Daoy (cell line): ENCODE measurements around the gene AJAP1. TPM values are rescaled to one million over a fixed set of nuclear protein-coding genes. Genes with fewer than 3 reads are reported as not detected.

Experiments used
- DNase-seq: peaks from one replicate; pipeline ENCODE4 v3.0.0-alpha.2; 2015; ENCODE audit warnings: low read depth
- total RNA-seq: library from RNA; depleted of rRNA; stranded (reverse); fragments of >200 nt; shearing (Covaris generic); gene quantifications from 2 replicates; pipeline ENCODE4 v1.2.3, GENCODE V29; 2014

The AJAP1 gene
- total RNA-seq, 1 experiment from 2014 or later = 7.0 TPM

- DNase-seq = no peak
Measured at GRCh38 chr1:4630561-4630960, 23.8 kb upstream of the AJAP1 start.

DNA sequence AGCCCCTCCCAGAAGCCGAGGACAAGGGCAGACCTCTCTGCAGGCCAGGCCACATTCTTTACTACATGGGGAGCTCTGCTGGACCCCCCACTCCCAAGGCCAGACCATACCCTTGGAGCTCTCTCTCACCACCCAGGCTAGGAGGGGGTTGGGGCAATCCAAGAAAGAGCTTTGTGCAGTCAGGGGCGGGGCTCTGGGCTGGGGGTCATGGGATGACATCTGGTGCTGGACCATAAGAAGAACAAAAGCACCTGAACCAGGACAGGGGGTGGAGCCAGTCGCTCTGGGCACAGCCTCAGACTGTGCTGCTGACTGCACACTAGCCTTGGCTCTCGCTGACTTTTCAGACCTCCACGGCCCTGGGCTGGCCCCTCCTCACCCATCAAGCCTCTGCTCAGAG is 23.1 kb upstream of the AJAP1 start:
- no peak for DNase-seq

GRCh38 chr1:4633346-4633745 is 21.1 kb upstream of the AJAP1 start:
- no peak for DNase-seq

DNA sequence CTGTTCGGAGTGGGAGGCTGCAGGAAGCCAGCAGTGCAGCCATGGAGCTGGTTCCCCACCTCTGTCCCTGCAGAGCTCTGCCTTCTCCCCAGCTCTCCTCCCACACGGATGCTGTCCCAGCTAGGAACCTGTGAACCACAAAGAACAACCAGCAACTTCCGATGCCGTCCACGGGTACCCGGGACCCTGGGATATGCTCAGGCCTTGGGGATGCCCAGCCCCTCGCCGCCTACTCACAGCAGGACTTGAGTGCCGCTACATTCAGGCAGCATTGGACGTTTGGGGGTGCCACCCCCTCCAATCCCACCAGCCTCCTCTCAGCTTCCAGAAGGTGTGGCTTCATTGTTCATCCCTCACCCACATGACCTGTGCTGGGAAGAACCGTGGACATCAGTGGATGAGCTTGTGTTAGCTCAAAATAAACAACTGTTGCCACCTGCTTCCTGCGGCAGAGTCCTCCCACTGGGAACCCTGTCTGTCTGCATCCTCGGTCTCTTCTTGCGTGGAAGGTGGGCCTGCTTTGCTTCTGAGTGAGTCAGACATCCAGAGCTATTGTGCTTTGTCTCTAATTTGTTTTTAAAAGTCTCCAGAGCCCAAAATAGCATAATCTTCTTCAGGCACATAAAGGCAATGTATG is 20.1 kb upstream of the AJAP1 start:
- DNase-seq = no peak

GRCh38 chr1:4634793-4635406 is 19.5 kb upstream of the AJAP1 start:
- DNase-seq = no peak

DNA sequence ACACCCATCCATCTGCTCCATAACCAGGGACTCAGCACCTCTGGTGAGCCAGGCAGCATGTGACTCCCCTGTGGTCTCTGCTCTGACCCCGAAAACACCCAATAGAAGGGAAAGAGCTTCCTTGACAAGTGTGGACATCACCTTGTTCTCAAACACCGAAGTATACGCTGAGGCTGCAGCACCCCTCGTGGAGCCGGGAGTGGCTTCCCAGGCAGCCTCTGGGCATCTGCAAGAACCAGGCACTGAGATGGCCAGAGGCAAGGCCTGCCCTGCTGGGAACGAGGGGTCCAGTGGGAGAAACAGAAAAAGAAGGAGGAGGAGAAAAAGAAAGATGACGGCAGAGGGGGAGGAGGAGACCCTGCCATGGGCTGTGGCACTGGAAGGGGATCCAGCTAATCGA is 18.2 kb upstream of the AJAP1 start:
- DNase-seq = no peak

DNA sequence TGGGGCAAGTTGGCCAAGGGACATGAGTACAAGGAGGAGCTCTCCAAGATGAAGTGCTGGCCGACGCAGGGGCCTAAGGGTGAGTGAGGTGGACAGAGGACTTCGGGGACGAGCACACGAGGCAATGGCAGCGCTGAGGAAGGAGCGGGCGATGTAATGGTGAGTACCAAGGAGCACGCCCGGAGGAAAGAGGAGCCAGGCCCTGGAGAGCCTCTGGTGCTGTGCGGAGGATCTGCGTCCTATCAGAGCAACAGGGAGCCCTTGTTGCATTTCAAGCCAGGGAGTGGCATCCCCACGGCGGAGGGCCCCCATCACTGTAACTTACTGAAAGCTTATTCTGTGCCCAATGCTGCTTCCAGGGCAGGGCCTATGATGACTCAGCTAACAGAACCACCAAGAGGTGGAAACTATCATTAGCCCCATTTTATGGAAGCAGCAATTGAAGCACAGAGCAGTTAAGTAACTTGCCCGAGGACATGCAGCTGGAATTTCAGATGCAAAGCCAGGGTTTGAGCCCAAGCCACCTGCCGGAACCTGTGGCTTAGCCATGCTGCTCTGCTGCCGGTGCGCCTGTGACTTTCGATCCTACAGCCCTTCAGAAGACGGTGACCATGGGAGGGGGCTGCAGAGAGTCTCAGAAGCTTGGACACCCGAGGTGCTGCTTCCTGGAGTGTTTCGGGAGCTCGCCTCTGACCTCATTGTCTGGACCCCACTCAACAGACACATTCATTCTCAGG is 17.6 kb upstream of the AJAP1 start:
- DNase-seq = peak; percentile 29

GRCh38 chr1:4637616-4638344 is 16.6 kb upstream of the AJAP1 start:
- DNase-seq = peak; percentile 28

GRCh38 chr1:4638345-4638729 is 16.1 kb upstream of the AJAP1 start:
- DNase-seq = peak; percentile 47

DNA sequence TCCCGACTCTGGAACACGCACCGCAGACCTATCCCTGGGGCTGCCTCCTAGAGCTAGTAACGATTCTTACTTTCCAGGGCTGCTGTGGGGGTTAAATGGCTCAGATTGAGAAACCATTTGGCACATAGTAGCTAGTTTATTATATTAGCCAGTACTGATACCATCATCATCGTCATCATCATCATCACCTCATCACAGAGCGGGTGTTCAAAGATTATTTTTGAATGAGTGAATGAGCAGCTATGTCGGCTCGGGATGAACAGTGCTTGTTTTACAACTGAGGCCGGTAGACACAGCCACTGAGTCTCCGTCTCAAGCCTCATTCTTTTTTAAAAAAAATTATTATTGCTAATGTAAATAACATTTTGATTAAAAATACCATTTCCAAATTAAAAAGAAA is 13.5 kb upstream of the AJAP1 start:
- DNase-seq = no peak

- DNase-seq = no peak
Measured at GRCh38 chr1:4647391-4647790, 7.0 kb upstream of the AJAP1 start.

GRCh38 chr1:4648657-4649056 is 5.8 kb upstream of the AJAP1 start:
- no peak for DNase-seq

DNA sequence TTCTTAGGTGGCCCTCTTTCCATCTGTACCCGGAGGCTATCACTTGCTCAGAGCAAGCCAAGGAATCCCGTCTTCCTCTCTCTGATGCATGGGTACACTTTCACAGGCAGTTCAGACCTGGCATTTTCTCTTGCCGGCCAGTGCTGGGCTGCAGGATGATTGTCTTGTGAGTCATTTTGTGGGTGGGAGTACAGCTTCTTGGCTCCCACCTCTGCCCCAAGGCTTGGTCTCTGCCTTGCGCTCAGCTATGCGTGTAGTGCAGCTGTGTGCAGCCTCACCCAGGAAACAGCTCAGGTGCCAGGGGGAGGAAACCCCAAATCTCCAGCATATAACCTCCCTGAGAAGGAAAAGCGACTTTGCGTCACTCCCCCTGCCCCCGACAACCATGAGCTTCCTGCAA is 3.9 kb upstream of the AJAP1 start:
- peak; percentile 76 for DNase-seq

- no peak for DNase-seq
Measured at GRCh38 chr1:4650981-4651380, 3.4 kb upstream of the AJAP1 start.

DNA sequence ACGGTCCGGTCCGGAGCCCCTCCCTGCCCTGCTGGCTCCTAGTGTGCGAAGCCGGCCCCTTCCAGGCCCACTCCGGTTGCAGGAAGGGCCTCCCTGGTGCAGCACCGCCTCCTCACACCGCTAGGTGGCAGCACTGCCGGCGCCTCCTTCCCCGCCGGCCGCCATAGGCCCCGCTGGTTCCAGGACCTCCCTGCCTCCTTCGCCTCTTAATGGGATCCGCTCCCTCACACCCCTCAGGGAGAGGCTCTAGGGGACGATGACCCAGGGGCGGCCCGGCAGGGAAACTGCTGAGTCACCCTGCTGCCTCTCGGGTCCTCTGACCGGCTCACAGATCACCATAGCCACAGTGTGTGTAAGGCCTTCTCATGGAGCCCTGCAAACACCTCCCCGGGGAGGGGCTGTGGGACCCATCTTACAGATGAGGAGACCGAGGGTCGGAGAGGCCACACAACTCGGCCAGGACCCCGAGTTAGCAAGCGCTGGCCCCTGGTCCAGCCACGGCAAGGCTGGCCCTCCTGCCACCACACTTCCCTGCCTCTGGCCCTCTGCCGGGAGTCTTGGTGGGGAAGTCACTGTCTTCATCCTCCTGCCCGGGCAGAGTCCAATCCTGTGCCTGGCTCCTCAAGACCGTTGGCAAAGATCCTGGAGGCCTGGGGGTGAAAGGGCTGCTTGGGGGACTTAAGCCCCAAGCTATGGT is 1.6 kb upstream of the AJAP1 start:
- DNase-seq = peak; percentile 55

GRCh38 chr1:4653328-4653660 is 1.1 kb upstream of the AJAP1 start:
- DNase-seq = no peak

DNA sequence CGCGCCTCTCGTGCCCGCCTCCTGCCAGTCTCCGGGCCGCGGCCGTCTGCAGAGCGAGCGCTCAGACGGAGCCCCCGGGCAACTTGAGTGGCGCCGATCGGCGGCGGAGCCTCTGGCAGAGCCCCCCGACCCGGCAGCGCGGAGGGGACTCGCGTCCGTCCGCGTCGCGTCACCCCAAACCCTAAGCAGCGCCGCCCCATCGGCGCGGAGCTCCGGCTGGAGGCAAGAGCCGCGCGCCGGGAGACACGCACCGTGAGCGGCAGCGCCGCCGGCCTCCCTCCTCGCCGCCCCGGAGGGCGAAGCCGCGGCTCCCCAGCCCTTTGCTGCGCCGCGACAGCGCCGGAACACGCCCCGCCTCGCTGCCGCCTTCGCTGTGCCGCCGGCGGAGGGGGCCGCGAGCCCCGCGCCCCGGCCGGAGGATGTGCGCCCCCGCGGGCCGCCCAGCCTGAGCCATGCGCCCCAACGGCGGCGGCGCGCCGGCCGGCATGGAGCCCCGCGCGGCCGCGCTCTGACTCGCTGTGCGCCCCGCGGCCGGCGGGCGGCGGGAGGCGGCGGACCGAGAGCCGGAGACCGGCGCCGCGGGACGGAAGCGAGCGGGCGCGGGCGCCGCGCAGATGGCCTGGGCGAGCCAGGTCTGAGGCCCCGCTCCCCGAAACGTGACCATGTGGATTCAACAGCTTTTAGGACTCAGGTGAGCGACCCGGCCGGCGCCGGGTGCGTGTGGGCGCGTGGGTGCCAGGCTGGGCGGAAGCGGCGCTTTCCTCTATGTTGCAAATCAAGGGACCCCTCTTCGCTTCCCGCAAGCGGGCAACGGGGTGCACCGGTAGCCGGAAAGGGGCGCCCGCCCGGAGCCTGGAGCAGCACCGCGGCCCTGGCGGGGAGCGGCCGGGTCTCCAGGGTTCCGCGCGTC is 610 bp downstream of the AJAP1 start:
- no peak for DNase-seq

- DNase-seq = peak; percentile 58
Measured at GRCh38 chr1:4655674-4656532, 1.5 kb downstream of the AJAP1 start.

DNA sequence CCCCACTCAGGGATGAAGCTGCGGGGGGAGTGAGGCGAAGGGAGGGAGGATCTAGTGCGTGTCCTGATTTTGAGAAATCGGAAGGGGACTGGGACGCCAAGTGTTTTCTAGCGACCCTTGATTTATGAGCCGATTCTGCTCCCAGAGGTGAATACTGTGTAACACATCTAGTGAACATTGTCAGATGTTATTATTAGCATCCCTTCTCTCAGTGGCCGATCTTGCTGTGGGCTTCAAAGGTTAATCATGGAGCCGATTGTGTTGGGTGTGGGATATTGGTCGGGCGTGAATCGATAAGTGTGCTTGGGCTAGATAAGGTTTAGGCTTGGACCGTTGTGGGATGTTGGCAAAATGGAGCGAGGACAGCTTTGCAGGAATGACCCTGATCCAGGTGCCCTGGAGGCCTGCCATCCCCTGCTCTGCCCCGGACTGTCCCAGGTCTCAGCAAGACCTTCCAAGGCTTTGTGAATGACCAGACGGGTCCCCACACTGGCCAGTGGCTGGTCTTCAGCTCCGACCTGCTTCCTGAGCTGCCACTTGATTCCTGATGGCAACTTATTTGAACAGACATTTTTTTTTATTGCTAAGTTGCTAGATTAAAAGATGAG is 2.2 kb downstream of the AJAP1 start:
- DNase-seq = no peak
